Pulmonary artery endothelial cell (primary cell): ENCODE data around the gene DTL. TPM values are rescaled to one million over a fixed set of nuclear protein-coding genes. Genes with fewer than 3 reads are reported as not detected.
"Not testable (repeated sequence)": the region's sequence is repeated elsewhere in the genome, so short reads cannot be mapped to it uniquely, and the experiment has no call there.

Source experiments
- DNase-seq: peaks from one replicate; pipeline ENCODE4 v3.0.0-alpha.2; 2011; ENCODE audit warnings: low read depth, low spot score
- total RNA-seq: library from RNA; depleted of rRNA; stranded (reverse); fragments of >200 nt; gene quantifications from 2 replicates; pipeline ENCODE4 v1.2.3, GENCODE V29; 2014

Gene DTL, protein sequence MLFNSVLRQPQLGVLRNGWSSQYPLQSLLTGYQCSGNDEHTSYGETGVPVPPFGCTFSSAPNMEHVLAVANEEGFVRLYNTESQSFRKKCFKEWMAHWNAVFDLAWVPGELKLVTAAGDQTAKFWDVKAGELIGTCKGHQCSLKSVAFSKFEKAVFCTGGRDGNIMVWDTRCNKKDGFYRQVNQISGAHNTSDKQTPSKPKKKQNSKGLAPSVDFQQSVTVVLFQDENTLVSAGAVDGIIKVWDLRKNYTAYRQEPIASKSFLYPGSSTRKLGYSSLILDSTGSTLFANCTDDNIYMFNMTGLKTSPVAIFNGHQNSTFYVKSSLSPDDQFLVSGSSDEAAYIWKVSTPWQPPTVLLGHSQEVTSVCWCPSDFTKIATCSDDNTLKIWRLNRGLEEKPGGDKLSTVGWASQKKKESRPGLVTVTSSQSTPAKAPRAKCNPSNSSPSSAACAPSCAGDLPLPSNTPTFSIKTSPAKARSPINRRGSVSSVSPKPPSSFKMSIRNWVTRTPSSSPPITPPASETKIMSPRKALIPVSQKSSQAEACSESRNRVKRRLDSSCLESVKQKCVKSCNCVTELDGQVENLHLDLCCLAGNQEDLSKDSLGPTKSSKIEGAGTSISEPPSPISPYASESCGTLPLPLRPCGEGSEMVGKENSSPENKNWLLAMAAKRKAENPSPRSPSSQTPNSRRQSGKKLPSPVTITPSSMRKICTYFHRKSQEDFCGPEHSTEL
- total RNA-seq: 11.1 and 24.5 TPM in 2 replicates

DNA sequence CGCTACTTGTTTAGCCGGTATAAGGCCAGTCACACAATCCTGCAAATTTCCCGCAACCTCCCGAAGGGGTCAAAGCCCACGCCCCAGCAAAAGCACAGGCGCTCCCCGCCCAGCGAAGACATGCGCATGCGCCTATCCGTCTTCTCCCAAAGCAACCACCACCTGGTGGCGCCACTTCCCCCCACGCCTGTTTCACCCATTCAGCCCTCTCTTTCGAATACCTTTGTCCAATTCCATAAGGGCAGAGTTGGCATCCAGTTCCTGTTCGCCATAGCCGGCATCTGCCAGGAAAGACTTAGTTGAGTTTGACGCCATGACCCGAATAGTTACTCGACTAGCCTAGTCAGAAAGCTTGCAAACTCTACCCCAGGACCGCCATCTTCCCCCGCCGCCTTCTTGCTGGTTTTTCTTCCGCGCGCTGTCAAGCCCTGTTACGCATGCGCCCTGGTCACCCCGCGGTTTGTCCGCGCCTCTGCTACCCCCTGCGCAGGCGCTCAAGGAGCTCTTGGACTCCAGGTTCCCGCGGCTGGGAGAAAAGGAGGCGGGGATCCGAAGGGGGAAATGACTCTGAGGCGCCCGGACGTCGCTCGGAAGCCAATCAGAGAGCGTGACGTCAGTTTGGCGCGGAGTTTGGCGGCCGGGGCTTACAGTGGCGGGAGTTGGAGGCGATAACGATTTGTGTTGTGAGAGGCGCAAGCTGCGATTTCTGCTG, at the start of gene DTL, which contains the start of gene INTS7:
DTL (plus strand) TSS at position 626 of the 712 bp plus-strand sequence. CDS start 143 bp downstream, outside the sequence.
INTS7 (minus strand) TSS at position 435 of the 712 bp plus-strand sequence; CDS start at position 315, 120 bp downstream.
- DNase-seq: peak; percentile 94

DNA sequence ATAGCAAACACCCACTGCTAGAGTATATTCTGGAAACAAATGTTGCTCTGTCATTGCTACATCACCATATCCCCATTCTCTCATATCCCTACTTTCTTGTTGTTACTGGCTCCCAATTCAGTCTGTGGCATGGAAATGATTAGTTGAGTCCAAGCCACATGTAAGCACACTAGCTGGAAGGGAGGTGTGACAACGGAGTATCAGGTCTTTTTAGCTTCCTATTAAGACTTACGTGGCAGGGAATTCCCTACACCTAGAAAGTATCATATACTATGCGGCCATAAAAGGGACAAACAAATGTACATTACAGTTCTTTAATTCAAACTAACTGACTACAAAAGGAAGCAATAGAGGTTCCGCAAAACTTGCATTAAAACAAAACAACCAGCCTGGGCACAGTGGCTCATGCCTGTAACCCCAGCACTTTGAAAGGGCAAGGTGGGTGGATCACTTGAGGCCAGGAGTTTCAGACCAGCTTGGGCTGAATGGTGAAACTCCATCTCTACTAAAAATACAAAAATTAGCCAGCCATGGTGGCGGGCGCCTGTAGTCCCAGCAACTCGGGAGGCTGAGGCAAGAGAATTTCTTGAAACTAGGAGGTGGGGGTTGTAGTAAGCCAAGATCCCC, 48.8 kb upstream of the DTL start:
- DNase-seq: no peak

DNA sequence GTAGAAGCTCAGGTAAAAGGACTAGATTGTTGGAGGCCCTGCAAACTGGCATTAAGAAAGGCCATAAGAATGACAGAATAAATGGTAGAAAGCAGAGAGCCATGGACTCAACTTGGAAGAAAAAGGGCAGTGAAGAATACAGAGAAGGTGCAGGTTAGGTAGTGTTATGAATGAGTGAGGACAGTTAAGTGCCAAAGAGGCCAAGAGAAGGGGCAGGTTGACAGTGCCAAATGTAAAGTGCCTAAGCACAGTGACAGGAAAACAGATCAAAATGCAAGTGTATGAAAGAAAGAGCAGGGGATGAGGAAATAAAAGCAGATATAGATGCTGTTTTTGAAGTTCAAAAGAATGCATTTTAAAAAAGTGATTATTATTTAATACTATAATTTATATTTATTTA, 43.9 kb upstream of the DTL start:
- DNase-seq: no peak

DNA sequence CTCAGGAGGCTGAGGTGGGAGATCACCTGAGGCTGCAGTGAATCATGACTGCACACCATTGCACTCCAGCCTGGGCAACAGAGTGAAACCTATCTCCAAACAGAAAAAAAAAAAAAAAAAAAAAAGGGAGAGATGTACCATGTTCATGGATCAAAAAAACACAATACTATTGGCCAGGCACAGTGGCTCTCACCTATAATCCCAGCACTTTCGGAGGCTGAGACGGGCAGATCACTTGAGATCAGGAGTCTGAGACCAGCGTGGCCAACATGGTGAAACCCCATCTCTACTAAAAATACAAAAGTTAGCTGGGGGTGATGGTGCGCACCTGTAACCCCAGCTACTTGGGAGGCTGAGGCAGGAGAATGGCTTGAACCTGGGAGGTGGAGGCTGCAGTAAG, 38.1 kb upstream of the DTL start:
- not testable (repeated sequence) for DNase-seq

DNA sequence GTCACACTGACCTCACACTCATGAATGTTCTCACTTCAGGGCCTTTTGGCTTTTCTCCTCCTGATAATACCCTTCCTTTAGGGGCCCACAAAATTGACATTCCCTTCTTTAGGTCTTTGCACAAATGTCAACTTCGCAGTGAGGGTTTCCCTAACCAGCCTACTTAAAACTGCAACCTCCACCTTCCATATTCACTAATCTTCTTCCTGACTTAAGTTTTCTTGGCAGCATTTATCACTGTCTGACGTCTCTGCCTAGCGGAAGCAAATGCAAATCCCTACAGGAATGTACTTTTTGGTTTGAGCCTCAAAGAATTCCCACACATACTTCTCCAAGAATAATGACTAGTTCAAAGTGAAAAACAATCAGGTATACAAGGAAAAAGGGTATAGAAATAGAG, 33.0 kb upstream of the DTL start:
- no peak for DNase-seq

DNA sequence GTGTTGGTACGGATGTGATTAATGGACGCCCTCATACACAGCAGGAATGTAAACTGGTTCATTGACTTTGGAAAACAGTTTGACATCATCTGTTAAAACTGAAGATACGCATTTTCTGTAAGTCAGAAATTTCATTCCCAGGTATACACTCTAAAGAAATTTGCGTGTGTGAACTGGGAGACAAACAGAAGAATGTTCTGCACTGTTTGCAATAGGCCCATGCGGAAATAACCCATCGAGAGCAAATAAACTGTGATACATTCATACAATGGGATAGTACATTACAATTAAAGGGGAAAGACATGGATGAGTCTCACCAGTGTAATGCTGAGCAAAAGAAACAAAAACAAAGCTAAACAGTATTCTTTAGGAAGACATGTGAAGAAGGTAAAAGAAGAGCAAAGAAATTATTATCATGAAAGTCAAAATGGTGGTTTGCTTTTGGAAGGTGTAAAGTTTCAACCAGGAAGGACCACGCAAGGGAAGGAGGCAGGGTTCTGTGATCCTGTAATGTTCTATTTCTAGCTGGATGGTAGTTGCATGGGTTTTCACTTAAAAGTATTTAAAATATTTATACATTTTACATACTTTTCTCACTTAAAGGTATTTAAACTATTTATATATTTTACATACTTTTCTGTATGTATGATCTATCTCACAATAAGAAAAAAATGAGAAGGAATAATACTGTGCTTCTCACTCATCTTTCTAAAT, 30.5 kb upstream of the DTL start:
- no peak for DNase-seq

DNA sequence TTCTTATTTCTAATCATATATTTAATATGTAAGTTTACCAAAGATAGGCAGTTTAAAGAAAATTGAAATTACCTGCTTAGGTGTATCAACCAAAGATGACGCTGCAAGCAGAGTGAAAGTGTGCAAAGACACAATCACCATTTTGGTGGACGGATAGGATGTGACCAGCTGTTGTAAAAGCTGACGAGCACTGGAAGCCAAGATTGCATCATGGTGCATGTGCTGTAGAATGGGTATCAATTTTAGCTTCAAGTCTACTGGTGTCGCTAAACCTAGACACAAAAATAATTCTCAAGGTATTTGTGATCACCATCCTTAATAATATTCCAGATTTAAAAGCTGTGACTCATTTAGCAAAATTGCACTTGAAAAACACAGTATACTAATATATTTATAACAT, 28.4 kb upstream of the DTL start:
- DNase-seq: no peak

DNA sequence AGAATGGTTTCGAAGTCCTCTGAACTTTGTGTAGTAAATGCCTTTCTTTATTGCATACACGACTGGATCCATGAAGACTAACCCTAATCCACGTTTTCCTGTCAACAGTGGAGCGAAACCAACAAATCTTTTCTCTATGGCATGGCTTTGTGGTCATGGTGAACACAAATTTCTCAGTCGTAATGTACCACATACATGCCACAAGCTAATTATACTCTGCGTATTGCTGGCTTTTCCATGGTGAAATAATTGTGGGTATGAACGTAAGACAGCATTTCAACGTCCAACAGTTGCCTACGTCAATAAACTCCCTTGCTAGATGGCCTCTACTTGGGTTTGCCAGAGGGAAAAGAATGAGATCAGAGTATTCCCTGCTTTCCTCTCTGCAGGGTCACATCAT, 27.7 kb upstream of the DTL start:
- no peak for DNase-seq

DNA sequence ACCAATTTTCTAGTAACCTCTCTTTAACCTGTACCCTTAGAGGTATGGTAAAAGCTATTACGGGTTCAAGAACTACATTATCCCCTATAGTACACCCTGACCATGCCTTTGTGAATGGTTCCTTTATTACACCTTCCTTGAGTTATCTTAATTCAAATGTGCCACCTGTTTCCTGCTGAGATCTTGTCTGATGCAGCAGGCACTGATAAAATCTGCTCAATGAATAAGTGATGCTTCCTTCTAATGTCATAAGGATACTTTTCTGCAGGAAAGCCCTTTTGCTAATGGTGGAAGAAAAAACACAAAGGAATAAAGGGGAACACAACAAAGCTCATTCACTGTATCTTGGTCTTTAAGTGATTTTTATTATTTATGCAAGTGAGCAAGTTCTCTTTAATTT, 26.0 kb upstream of the DTL start:
- DNase-seq: no peak

DNA sequence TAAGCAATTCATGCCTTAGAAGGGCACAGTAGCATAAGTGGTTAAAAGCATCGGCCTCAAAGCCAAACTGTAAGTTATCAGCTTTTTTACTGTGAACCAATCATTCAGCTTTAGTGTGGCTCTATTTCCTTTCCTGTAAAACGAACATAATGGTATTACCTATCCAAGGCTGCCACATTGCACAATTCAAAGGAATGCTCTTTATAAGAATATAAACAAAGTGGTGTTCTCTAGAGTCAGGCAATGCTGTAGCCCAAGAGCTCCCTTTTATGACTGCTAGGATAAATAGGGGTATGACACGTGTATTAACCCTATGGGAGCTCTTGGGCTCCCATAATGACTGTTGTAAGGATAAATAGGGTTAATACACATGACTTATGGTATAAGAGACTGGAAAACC, 25.5 kb upstream of the DTL start:
- no peak for DNase-seq

DNA sequence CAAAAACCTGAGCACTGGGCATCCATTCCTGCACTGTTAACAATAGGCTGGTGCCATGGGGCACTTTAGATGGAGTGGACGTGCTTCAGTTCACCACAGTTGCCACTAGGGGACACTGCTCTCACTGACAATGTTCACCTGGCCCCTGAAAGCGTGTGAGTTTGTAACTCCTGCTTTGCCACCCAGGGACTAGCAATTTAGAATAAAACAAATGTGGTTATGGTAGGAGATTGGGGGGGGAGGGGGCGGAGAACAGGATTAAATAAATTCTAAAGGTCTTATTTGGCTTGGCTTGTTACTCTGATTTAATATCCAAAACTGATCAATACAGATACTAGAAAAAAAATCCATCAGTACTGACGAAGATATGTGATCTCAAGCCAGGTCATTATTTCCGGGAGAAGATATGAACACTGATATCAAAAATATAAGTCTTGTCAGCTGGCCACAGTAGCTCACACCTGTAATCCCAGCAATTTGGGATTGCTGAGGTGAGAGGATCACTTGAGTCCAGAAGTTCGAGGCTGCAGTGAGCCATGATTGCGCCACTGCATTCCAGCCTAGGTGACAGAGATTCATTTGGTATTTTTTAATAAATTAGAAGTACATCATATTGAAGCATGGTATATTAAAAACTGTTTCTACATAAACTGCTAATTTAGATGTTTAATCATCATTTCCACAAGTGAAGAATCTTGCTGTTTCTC, 23.4 kb upstream of the DTL start:
- DNase-seq: peak; percentile 22

DNA sequence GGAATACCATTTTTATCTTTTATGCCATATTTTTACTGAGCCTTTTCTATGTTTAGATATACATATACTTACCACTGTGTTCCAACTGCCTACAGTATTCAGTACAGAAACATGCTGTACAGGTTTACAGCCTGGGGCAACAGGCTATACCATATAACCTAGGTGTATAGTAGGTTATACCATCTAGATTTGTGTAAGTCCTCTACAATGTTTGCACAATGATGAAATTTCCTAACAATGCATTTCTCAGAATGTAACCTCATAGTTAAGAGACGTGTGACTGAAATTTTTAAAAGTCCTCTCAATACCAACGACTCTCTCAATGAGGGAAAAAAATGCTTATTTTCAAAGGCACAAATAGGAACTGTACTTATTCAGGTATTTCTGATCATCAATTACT, 21.9 kb upstream of the DTL start:
- no peak for DNase-seq

DNA sequence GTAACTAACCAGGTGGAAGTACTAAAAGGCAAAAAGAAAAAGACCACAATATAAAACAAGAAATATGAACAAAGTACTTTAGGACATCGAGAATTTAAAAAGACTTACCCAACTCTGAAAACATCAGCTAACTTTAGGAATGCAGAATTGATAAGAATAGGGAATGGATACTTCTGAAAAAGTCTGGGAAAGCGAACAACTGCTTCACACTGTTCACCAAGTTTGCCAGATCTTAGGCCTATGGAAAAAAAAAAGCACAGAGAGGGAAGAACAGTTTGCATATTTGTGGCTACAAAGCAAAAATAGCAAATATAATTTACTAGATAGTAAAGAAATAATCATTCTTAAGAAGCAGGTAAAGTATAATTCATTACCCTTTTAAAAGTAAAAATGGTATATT, 14.6 kb upstream of the DTL start:
- no peak for DNase-seq

DNA sequence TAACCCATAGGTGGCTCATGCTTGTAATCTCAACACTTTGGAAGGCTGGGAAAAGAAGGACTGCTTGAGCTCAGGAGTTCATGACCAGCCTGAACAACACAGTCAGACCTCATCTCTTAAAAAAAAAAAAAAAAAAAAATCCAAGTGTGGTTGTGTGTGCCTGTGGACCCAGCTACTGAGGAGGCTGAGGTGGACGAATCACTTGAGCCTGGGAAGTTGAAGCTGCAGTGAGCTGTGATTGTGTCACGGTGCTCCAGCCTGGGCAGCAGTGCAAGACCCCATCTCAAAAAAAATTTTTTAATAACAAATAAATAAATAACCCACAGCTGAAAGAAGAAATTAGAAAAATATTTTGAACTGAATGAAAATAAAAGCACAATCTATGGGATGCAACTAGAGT, 14.0 kb upstream of the DTL start:
- DNase-seq: no peak

DNA sequence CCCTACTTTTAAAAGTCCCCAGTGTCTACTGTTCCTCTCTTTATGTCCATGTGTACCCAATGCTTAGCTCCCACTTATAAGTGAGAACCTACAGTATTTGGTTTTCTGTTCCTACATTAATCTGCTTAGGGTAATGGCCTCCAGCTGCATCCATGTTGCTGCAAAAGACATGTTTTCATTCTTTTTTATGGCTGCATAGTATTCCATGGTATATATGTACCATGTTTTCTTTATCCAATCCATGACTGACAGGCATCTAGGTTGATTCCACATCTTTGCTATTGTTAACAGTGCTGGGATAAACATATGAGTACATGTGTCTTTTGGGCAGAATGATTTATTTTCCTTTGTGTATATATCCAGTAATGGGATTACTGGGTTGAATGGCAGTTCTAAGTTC, 12.6 kb upstream of the DTL start:
- DNase-seq: not testable (repeated sequence)

DNA sequence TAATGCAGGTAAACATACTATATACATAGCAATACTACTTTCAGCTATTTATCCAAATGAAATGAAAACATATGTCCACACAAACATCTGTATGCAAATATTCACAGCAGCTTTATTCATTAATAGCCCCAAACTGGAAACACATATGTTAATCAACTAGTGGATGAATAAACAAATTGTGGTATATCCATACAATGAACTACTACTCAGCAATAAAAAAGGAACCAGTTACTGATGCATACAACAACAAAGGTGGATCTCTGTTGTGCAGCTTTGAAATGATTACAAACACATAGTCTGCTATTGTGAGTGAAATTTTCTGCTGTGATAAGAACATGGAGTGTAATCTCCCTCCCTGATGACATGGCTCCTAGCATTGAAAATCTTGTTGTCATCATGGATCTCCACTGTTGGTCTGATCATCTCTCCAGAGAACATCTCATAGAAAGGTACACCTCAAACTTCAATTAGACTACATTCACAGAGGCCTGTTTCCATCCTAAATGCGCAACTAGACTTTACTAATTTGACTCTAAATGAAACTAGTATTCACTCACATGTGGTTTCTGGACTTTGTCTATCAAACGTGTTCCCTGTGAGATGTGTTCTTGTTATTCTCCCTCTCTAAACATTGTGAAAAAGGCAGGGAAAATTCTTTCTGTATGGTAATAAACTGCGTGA, 10.9 kb upstream of the DTL start:
- no peak for DNase-seq

DNA sequence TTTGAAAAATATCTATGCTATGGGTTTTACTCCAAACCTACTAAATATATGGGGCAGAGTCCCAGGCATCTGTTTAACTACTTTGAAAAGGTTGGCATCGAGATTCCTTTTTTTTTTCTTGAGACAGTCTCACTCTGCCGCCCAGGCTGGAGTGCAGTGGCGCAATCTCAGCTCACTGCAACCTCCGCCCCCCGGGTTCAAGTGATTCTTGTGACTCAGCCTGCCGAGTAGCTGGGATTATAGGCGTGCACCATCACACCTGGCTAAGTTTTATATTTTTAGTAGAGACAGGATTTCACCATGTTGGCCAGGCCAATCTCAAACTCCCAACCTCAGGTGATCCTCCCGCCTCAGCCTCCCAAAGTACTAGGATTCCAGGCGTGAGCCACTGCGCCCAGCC, 7.8 kb upstream of the DTL start:
- not testable (repeated sequence) for DNase-seq

DNA sequence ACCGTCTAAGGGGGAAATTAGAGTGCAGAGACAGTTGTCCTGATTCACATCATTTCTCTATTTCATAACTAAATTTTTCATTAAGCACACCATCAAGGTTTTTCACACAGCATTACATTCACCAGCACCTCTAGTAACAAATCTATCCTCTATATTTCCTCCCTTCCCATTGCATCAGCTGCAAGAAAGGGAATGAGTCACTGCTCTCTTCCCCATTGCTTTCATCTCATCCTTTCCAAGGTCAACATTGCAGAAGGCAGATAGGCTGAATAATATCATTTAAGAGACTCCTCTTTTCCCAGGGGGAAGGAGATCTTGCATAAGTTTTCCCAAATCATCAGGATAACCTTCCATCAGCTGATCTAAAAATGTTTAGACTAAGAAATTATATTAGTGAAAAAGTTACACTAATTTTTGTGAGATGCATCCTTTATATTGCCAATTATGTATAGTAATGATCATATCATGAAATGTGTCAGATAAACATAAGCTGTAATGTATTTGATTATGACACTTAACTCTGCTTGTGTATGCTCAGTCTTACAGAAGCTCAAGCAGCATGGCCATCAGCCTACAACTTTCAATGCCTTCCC, 4.5 kb upstream of the DTL start:
- peak; percentile 13 for DNase-seq

DNA sequence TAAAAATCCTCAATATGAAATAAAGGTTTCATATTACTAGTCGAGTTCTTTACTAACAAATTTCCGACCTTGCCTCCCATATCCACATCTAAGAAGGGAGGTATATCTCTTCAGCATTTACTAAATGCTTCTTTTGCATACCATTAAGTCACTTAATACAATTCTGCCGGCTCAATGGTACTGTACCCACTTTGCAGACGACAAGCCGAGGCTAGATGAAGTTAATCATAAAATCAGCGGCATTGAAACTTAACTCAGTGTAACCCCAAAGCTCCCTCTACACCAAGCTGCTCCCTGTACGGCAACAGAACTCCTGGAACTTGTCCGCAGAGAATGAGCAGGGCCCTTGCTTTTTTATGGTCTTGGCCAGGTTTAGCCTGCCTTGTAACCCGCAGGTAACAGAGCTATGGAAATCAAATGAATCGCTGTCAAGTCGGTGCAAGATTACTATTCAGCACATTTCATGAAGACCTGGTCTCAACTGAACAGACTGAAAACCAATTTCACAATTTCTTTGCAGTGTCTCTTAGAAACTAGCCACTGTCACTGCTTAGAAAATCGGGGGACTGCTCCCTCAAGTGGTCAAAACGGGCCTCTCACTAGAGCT, 929 bp upstream of the DTL start:
- DNase-seq: no peak
